Measurements from ENCODE around the gene LYRM1.

LYRM1 gene

DNA sequence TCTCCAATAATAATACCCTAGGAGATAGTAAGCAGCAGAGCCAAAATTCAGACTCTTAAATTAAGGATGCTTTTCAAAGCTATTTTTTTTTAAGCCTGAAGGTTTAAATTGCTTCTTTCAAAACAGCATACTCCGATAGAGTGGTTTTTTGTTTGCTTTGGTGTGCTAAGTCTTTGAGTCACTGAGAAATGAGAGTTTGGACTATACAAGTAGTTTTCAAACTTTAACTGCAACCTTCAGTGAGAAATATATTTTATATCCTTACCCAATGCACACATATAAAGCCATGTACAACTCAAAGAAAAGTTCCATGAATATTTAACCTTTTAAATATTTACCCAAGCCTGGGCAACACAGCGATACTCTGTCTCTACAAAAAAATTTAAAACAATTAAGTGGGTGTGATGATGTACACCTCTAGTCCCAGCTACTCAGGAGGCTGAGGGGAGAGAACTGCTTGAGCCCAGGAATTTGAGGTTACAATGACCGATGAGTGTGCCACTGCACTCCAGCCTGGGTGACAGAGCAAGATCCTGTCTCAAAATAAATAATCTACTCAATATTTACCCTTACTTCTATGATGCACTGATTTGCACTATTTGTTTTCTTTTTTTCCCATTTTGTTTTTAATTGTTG lies 19.6 kb upstream of the LYRM1 start:
- peaks cover 31% of the 10 kb centered on the region for H3K36me3 Mint-ChIP-seq (ENCODE audit: low read depth)
- H3K4me1 Mint-ChIP-seq, result peaks cover 34% of the 10 kb centered on the region
- H3K27me3 Mint-ChIP-seq (ENCODE audit: low read depth, poor library complexity), result no peaks in the 10 kb centered on the region
- TF ChIP-seq, protein P1, sequence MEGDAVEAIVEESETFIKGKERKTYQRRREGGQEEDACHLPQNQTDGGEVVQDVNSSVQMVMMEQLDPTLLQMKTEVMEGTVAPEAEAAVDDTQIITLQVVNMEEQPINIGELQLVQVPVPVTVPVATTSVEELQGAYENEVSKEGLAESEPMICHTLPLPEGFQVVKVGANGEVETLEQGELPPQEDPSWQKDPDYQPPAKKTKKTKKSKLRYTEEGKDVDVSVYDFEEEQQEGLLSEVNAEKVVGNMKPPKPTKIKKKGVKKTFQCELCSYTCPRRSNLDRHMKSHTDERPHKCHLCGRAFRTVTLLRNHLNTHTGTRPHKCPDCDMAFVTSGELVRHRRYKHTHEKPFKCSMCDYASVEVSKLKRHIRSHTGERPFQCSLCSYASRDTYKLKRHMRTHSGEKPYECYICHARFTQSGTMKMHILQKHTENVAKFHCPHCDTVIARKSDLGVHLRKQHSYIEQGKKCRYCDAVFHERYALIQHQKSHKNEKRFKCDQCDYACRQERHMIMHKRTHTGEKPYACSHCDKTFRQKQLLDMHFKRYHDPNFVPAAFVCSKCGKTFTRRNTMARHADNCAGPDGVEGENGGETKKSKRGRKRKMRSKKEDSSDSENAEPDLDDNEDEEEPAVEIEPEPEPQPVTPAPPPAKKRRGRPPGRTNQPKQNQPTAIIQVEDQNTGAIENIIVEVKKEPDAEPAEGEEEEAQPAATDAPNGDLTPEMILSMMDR (IDR thresholded peaks at IDR 0.05), result no peak
- peak overlapping the region; percentile 21 for H3K27ac Mint-ChIP-seq
- no peaks in the 10 kb centered on the region for H3K9me3 Mint-ChIP-seq
- no peak for DNase-seq
- H3K4me3 Mint-ChIP-seq, result no peak overlapping the region

GRCh38 chr16:20881503-20881878 lies 19.1 kb upstream of the LYRM1 start:
- H3K9me3 Mint-ChIP-seq, result no peaks in the 10 kb centered on the region
- peaks cover 34% of the 10 kb centered on the region for H3K4me1 Mint-ChIP-seq
- TF ChIP-seq, protein P1 (IDR thresholded peaks at IDR 0.05), result no peak
- no peak overlapping the region for H3K4me3 Mint-ChIP-seq
- no peak for DNase-seq
- no peaks in the 10 kb centered on the region for H3K27me3 Mint-ChIP-seq (ENCODE audit: low read depth, poor library complexity)
- H3K36me3 Mint-ChIP-seq (ENCODE audit: low read depth), result peaks cover 29% of the 10 kb centered on the region
- H3K27ac Mint-ChIP-seq, result peak overlapping the region; percentile 21

DNA sequence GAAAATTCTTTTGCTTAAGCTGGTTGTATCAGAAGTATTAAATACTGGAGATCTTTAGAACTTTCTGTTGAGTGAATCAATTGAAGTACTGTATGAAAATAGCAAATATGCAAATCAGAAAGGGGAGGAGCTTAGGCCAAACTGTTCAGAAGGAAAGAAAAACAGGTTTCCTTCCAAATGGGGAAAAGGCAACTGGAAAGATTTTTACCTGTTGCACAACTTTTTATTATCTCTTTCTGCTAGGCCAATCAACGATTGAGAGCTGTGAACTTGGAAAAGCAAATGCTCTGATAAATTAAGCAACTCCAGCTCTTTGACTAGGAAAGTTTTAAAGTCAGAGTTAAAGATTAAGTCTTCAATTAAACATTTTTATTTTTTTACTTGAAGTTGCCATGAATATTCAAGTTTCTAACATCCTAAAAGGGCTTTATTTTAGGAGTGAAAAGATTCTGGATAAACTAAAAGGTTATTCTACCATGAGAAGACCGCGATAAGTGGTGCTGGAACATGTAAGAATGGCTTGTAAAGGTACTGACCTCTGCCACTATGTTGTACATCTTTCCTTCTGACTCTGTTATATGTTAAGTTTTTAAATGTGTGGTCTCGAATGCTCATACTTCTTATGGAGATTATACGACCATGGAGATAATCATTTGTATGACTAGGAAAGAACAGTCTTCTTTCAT lies 16.9 kb upstream of the LYRM1 start:
- Mint-ChIP-seq H3K36me3 (ENCODE audit: low read depth) (peaks cover 23% of the 10 kb centered on the region), H3K4me1 (peaks cover 23% of the 10 kb centered on the region), H3K27ac (no peak overlapping the region), H3K4me3 (no peak overlapping the region), H3K9me3 (no peaks in the 10 kb centered on the region), H3K27me3 (ENCODE audit: low read depth, poor library complexity) (no peaks in the 10 kb centered on the region)
- no peak for DNase-seq
- TF ChIP-seq, protein P1 (IDR thresholded peaks at IDR 0.05), result no peak

DNA sequence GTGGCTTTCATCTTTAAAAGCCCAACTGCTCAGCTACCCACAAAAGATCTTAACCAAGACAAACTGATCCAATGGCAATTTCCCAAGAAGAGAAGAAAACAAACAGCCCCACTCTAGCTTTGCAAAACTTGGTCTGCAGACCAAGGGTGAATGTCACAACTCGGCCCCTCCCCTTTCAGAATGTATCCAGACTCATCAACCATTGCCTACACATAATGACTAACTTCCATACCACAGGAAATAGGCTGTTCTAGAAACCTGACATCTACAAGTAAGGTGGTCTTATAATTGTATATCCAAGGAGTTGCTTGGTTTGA lies 16.4 kb upstream of the LYRM1 start:
- Mint-ChIP-seq H3K4me3 (no peak overlapping the region), H3K27me3 (ENCODE audit: low read depth, poor library complexity) (no peaks in the 10 kb centered on the region), H3K4me1 (peaks cover 18% of the 10 kb centered on the region), H3K36me3 (ENCODE audit: low read depth) (peaks cover 23% of the 10 kb centered on the region), H3K9me3 (no peaks in the 10 kb centered on the region), H3K27ac (no peak overlapping the region)
- TF ChIP-seq, protein P1 (IDR thresholded peaks at IDR 0.05), result no peak
- no peak for DNase-seq

DNA sequence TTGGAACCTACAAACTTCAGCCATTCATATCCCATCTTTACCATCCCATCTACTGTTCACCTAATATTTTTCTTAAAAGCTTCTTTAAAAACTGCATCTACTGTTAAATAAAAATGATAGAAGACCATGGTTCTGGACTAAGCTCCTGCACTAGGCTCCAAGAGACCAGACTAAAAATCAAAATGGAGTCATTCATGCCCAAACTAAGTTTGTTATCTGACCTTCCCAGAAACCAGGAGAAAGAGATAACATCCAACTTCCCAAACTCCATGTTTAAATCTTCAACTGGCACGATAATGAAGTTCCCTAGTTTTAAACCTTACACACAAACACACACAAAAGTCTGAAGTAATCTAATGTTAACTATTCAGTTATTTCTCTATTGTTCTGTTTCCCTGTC lies 14.3 kb upstream of the LYRM1 start:
- Mint-ChIP-seq H3K27me3 (ENCODE audit: low read depth, poor library complexity) (no peaks in the 10 kb centered on the region), H3K36me3 (ENCODE audit: low read depth) (peaks cover 23% of the 10 kb centered on the region), H3K9me3 (no peaks in the 10 kb centered on the region), H3K27ac (no peak overlapping the region), H3K4me3 (no peak overlapping the region), H3K4me1 (peaks cover 7% of the 10 kb centered on the region)
- no peak for DNase-seq
- TF ChIP-seq, protein P1 (IDR thresholded peaks at IDR 0.05), result no peak

GRCh38 chr16:20887207-20887606 lies 13.4 kb upstream of the LYRM1 start:
- peaks cover under 1% of the 10 kb centered on the region for H3K4me1 Mint-ChIP-seq
- DNase-seq, result no peak
- peaks cover 28% of the 10 kb centered on the region for H3K36me3 Mint-ChIP-seq (ENCODE audit: low read depth)
- no peak overlapping the region for H3K27ac Mint-ChIP-seq
- no peak overlapping the region for H3K4me3 Mint-ChIP-seq
- TF ChIP-seq, protein P1 (IDR thresholded peaks at IDR 0.05), result no peak
- H3K27me3 Mint-ChIP-seq (ENCODE audit: low read depth, poor library complexity), result no peaks in the 10 kb centered on the region
- H3K9me3 Mint-ChIP-seq, result no peaks in the 10 kb centered on the region

Measured in nephron progenitor cell (in vitro differentiated cells).